Panc1 (cell line): ENCODE results near the gene UBAC2. TPM values are rescaled to one million over a fixed set of nuclear protein-coding genes. Genes with fewer than 3 reads are reported as not detected.

Experiments used
- ATAC-seq: fragments of 200-7000 bp; cut with Tn5 transposase; 2 replicates; pipeline ENCODE4 v1.9.1; 2020; ENCODE audit warnings: mild to moderate bottlenecking, moderate library complexity
- BruUV-seq: library from RNA; stranded (reverse); fragments of 400-500 nt; replicated peaks from 2 replicates; lab custom pipeline; 2021; lab: Mats Ljungman, UMichigan
- CTCF ChIA-PET: fragments of 300-600 bp; sonication (Branson Sonifier 250); formaldehyde crosslinking; loops from one replicate; lab custom pipeline; 2022; ENCODE audit warnings: antibody characterized with exemption; lab: Charles Lee
- POLR2A ChIA-PET: fragments of 300-600 bp; sonication (Branson Sonifier 250); formaldehyde crosslinking; loops from one replicate; lab custom pipeline; 2022; ENCODE audit warnings: antibody characterized with exemption; lab: Charles Lee
- DNase-seq: peaks from one replicate; pipeline ENCODE4 v3.0.0-alpha.2; 2010; ENCODE audit warnings: low read depth, low spot score
- H3K27ac ChIP-seq: 2 replicates; pipeline ENCODE4 v1.5.1; 2011; ENCODE audit warnings: mild to moderate bottlenecking, low read length, inconsistent platforms
- H3K27me3 ChIP-seq: fragments of 200-500 bp; sonication (Bioruptor generic); 2 replicates; pipeline ENCODE4 v1.6.0; 2014; ENCODE audit warnings: low read length, inconsistent platforms; ENCODE audit not compliant: control insufficient read depth, insufficient read depth
- H3K36me3 ChIP-seq: fragments of 200-500 bp; sonication (Bioruptor generic); 2 replicates; pipeline ENCODE4 v1.5.1; 2014; ENCODE audit warnings: inconsistent platforms, mild to moderate bottlenecking, low read length, moderate library complexity; ENCODE audit not compliant: control insufficient read depth, insufficient read depth
- H3K4me1 ChIP-seq: 2 replicates; pipeline ENCODE4 v1.5.1; 2011; ENCODE audit warnings: inconsistent platforms, mild to moderate bottlenecking, low read length, moderate library complexity; ENCODE audit not compliant: control insufficient read depth, insufficient read depth
- H3K4me3 ChIP-seq, 2 experiments: 2 replicates each; pipeline ENCODE4 v1.5.1; 2011 to 2012; ENCODE audit warnings: low read depth in 2 of 2, low read length in 2 of 2, mild to moderate bottlenecking in 2 of 2, inconsistent platforms in 1 of 2, moderate library complexity in 1 of 2
- H3K9me3 ChIP-seq: fragments of 200-500 bp; sonication (Bioruptor generic); 2 replicates; pipeline ENCODE4 v1.5.1; 2014; ENCODE audit warnings: low read depth, mild to moderate bottlenecking, inconsistent platforms, low read length, moderate library complexity; ENCODE audit not compliant: control insufficient read depth, insufficient read depth
- POLR2AphosphoS5 ChIP-seq: IDR thresholded peaks from 2 replicates; pipeline ENCODE4 v1.6.1; 2012; ENCODE audit warnings: mild to moderate bottlenecking, low read depth, low read length, moderate library complexity
- SIN3A ChIP-seq: IDR thresholded peaks from 2 replicates; pipeline ENCODE4 v1.6.1; 2012; ENCODE audit warnings: low read depth, mild to moderate bottlenecking, low read length, moderate library complexity, borderline replicate concordance; ENCODE audit not compliant: insufficient read depth
- TCF7L2 ChIP-seq: IDR thresholded peaks from 2 replicates; pipeline ENCODE4 v1.6.1; 2011; ENCODE audit warnings: mild to moderate bottlenecking, low read depth, low read length, inconsistent platforms
- in situ Hi-C: cut with HindIII; loops from 2 replicates; pipeline ENCODE4 v1.10.0; 2016; ENCODE audit warnings: low sequenced_read_pairs, low pct_unique_long_range_greater_than_20kb
- intact Hi-C: fragments of 100-400 bp; cut with micrococcal nuclease; formaldehyde crosslinking; loops from one replicate; pipeline ENCODE4 v1.10.0; 2022; ENCODE audit not compliant: unreplicated experiment
- total RNA-seq: library from RNA; stranded (reverse); gene quantifications from one replicate; pipeline ENCODE4 v1.2.1, GENCODE V29; 2021; ENCODE audit not compliant: unreplicated experiment
- TF ChIP-seq, protein P1 (sequence below): fragments of 450-650 bp; IDR thresholded peaks from 2 replicates; pipeline ENCODE4 v1.5.1; 2017; ENCODE audit warnings: mild to moderate bottlenecking
- TF ChIP-seq, protein P2 (sequence below), 2 experiments: IDR thresholded peaks; 2 replicates each; pipeline ENCODE4 v1.6.1; 2011 to 2012; ENCODE audit warnings: low read depth in 2 of 2, control low read depth in 1 of 2, low read length in 1 of 2, mild to moderate bottlenecking in 1 of 2, moderate library complexity in 1 of 2; ENCODE audit not compliant: insufficient read depth in 1 of 2

UBAC2 gene
- total RNA-seq, 1 experiment from 2014 or later, result 40.8 TPM

DNA sequence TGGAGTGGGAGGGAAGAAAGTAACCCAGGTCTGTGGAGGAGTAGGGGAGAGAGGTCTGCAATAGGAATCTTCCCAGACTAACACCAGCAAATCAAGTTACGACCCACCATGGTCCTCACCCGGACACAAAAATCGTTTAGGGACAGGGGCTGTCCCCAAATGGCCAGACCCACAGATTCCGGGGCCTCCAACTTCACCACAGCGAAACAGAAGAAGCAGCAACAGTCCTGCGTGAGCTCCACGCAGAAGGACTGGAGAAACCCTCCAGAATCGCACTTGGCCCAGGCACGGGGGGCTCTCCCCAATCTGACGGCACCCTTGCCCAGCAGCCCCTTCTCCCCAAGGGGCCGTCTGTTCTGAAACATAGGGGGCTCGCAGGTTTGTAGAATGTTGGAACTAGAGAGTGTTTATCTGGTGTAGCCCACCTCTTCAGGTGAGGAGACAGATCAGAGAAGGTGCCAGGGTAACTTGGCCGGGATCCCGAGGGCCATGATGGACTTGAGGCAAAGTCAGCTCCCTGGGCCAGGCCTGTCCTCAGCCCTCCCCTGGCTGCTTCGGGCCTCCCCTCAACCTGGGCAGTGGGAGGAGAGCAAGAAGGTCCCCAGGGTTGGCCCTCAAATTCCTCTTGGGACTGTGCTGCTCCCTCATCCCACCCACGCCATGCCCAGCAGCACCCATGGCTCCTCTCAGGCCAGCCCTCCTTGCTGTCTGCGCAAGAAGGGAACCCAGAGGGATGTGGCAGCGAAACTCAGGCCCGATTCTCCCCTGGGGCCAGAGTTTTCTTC lies 189.1 kb downstream of the UBAC2 start:
- no peak for ATAC-seq
- Histone ChIP-seq H3K36me3 (no peaks in the 10 kb centered on the region), H3K4me3 (no peak overlapping the region), H3K9me3 (no peaks in the 10 kb centered on the region), H3K27ac (no peak overlapping the region), H3K27me3 (no peaks in the 10 kb centered on the region), H3K4me1 (no peaks in the 10 kb centered on the region)
- ChIA-PET CTCF (no interaction called here), POLR2A (no interaction called here)
- intact Hi-C loops (no loop called here), in situ Hi-C loops (no loop called here)
- TF ChIP-seq TCF7L2 (no peak), SIN3A (no peak), POLR2AphosphoS5 (no peak)
- TF ChIP-seq, protein P1, sequence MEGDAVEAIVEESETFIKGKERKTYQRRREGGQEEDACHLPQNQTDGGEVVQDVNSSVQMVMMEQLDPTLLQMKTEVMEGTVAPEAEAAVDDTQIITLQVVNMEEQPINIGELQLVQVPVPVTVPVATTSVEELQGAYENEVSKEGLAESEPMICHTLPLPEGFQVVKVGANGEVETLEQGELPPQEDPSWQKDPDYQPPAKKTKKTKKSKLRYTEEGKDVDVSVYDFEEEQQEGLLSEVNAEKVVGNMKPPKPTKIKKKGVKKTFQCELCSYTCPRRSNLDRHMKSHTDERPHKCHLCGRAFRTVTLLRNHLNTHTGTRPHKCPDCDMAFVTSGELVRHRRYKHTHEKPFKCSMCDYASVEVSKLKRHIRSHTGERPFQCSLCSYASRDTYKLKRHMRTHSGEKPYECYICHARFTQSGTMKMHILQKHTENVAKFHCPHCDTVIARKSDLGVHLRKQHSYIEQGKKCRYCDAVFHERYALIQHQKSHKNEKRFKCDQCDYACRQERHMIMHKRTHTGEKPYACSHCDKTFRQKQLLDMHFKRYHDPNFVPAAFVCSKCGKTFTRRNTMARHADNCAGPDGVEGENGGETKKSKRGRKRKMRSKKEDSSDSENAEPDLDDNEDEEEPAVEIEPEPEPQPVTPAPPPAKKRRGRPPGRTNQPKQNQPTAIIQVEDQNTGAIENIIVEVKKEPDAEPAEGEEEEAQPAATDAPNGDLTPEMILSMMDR, result no peak
- TF ChIP-seq, protein P2, sequence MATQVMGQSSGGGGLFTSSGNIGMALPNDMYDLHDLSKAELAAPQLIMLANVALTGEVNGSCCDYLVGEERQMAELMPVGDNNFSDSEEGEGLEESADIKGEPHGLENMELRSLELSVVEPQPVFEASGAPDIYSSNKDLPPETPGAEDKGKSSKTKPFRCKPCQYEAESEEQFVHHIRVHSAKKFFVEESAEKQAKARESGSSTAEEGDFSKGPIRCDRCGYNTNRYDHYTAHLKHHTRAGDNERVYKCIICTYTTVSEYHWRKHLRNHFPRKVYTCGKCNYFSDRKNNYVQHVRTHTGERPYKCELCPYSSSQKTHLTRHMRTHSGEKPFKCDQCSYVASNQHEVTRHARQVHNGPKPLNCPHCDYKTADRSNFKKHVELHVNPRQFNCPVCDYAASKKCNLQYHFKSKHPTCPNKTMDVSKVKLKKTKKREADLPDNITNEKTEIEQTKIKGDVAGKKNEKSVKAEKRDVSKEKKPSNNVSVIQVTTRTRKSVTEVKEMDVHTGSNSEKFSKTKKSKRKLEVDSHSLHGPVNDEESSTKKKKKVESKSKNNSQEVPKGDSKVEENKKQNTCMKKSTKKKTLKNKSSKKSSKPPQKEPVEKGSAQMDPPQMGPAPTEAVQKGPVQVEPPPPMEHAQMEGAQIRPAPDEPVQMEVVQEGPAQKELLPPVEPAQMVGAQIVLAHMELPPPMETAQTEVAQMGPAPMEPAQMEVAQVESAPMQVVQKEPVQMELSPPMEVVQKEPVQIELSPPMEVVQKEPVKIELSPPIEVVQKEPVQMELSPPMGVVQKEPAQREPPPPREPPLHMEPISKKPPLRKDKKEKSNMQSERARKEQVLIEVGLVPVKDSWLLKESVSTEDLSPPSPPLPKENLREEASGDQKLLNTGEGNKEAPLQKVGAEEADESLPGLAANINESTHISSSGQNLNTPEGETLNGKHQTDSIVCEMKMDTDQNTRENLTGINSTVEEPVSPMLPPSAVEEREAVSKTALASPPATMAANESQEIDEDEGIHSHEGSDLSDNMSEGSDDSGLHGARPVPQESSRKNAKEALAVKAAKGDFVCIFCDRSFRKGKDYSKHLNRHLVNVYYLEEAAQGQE (IDR thresholded peaks at IDR 0.05; ENCODE audit: insufficient read depth in 1 of 2, low read depth in 2 of 2, low read length in 1 of 2), result no peak
- DNase-seq, result no peak
- BruUV-seq, result no TSS peak

GRCh38 chr13:99390601-99391000 lies 189.9 kb downstream of the UBAC2 start:
- TF ChIP-seq, protein P2 (IDR thresholded peaks at IDR 0.05; ENCODE audit: insufficient read depth in 1 of 2, low read depth in 2 of 2, low read length in 1 of 2), result no peak
- TF ChIP-seq TCF7L2 (no peak), POLR2AphosphoS5 (no peak), SIN3A (no peak)
- TF ChIP-seq, protein P1, result no peak
- no peak for DNase-seq
- intact Hi-C loops, result no loop called here
- BruUV-seq, result no TSS peak
- Histone ChIP-seq H3K9me3 (no peaks in the 10 kb centered on the region), H3K36me3 (no peaks in the 10 kb centered on the region), H3K4me1 (no peaks in the 10 kb centered on the region), H3K27ac (no peak overlapping the region), H3K4me3 (no peak overlapping the region), H3K27me3 (no peaks in the 10 kb centered on the region)
- ChIA-PET POLR2A (no interaction called here), CTCF (no interaction called here)
- ATAC-seq, result no peak
- in situ Hi-C loops, result no loop called here
